NB4 (cell line): ENCODE measurements around the gene MDM2.

Experiments
- DNase-seq: peaks from one replicate; pipeline ENCODE4 v3.0.0; 2010; ENCODE audit warnings: low read depth
- H3K4me3 ChIP-seq: one replicate; pipeline ENCODE4 v1.5.1; 2011; ENCODE audit warnings: mild to moderate bottlenecking, low read depth, low read length, moderate library complexity
- CTCF ChIP-seq: IDR thresholded peaks from one replicate; pipeline ENCODE4 v1.5.1; 2012; ENCODE audit warnings: low read depth, low read length
- MAX ChIP-seq: IDR thresholded peaks from 2 replicates; pipeline ENCODE4 v1.6.1; 2011; ENCODE audit warnings: low read depth, low read length
- MYC ChIP-seq: IDR thresholded peaks from 2 replicates; pipeline ENCODE4 v1.6.1; 2011; ENCODE audit warnings: low read depth, low read length
- POLR2A ChIP-seq: IDR thresholded peaks from 2 replicates; pipeline ENCODE4 v1.6.1; 2011; ENCODE audit warnings: mild to moderate bottlenecking; ENCODE audit not compliant: insufficient read length; ENCODE audit errors: extremely low read depth

Gene MDM2

GRCh38 chr12:68846811-68847210, 38.8 kb downstream of the MDM2 start:
- no peak for TF ChIP-seq MYC
- TF ChIP-seq POLR2A = no peak
- no peak for TF ChIP-seq MAX
- TF ChIP-seq CTCF = no peak
- H3K4me3 ChIP-seq = no peak overlapping the region
- no peak for DNase-seq

- no peak for TF ChIP-seq MAX
- TF ChIP-seq POLR2A = no peak
- no peak overlapping the region for H3K4me3 ChIP-seq
- no peak for DNase-seq
Measured at GRCh38 chr12:68850390-68850789, 42.4 kb downstream of the MDM2 start.

- DNase-seq = no peak
- no peak overlapping the region for H3K4me3 ChIP-seq
- TF ChIP-seq CTCF (no peak), MAX (no peak), POLR2A (no peak), MYC (no peak)
Measured at GRCh38 chr12:68851592-68852306, 43.8 kb downstream of the MDM2 start.

- TF ChIP-seq MAX (no peak), POLR2A (no peak), CTCF (no peak), MYC (no peak)
- DNase-seq = no peak
- no peak overlapping the region for H3K4me3 ChIP-seq
Measured at GRCh38 chr12:68853396-68854077, 45.6 kb downstream of the MDM2 start.

- H3K4me3 ChIP-seq = no peak overlapping the region
- no peak for DNase-seq
- TF ChIP-seq CTCF (no peak), MYC (no peak), POLR2A (no peak), MAX (no peak)
Measured at GRCh38 chr12:68854078-68854468, 46.1 kb downstream of the MDM2 start.

- DNase-seq = no peak
- TF ChIP-seq CTCF (no peak), MAX (no peak), MYC (no peak), POLR2A (no peak)
- H3K4me3 ChIP-seq = no peak overlapping the region
Measured at GRCh38 chr12:68854554-68854953, 46.6 kb downstream of the MDM2 start.
